BJ (cell line): ENCODE data around the gene CLDN1. TPM values are rescaled to one million over a fixed set of nuclear protein-coding genes. Genes with fewer than 3 reads are reported as not detected.

Experiments
- CTCF ChIA-PET: fragments of 350-600 bp; formaldehyde crosslinking; extraction: SDS; loops from one replicate; lab custom pipeline; 2021; ENCODE audit warnings: antibody characterized with exemption, inconsistent platforms; lab: Yijun Ruan, JAX
- POLR2A ChIA-PET: fragments of 300-600 bp; sonication (Branson Sonifier 250); formaldehyde crosslinking; extraction: SDS; loops from one replicate; lab custom pipeline; 2021; ENCODE audit warnings: antibody characterized with exemption; lab: Charles Lee
- DNase-seq: peaks from one replicate; pipeline ENCODE4 v3.0.0-alpha.2; 2011; ENCODE audit warnings: low read depth
- H3K27me3 ChIP-seq: 2 replicates; pipeline ENCODE4 v1.6.0; 2011; ENCODE audit warnings: low read length; ENCODE audit not compliant: control insufficient read depth, insufficient read depth
- H3K36me3 ChIP-seq: 2 replicates; pipeline ENCODE4 v1.5.1; 2011; ENCODE audit warnings: low read length; ENCODE audit not compliant: control insufficient read depth, insufficient read depth
- H3K4me3 ChIP-seq: 2 replicates; pipeline ENCODE4 v1.5.1; 2011; ENCODE audit warnings: low read depth, mild to moderate bottlenecking, control low read depth, low read length
- polyA plus RNA-seq: library from polyadenylated mRNA; depleted of rRNA; stranded (reverse); fragments of >200 nt; gene quantifications from 2 replicates; pipeline ENCODE4 v1.2.3, GENCODE V29; 2011
- TF ChIP-seq, protein P1 (sequence below): IDR thresholded peaks from 2 replicates; pipeline ENCODE4 v1.5.1; 2011; ENCODE audit warnings: low read depth, mild to moderate bottlenecking, control low read depth, inconsistent platforms, low read length, moderate library complexity; ENCODE audit not compliant: insufficient read depth

Gene CLDN1
- polyA plus RNA-seq, 1 experiment, result 1.3 TPM

GRCh38 chr3:190325923-190326322 lies 3.7 kb upstream of the CLDN1 start:
- ChIA-PET CTCF (interaction anchor here (0.5 to 7.1 kb wide), 10 partner anchors 11 to 365 kb away, joined by 3 to 109 read pairs (median 4); no protein-coding TSS in a partner anchor), POLR2A (interaction anchor here (0.6 kb wide), 1 partner anchor 1944 kb away, joined by 3 read pairs; no protein-coding TSS in a partner anchor)
- DNase-seq, result no peak

DNA sequence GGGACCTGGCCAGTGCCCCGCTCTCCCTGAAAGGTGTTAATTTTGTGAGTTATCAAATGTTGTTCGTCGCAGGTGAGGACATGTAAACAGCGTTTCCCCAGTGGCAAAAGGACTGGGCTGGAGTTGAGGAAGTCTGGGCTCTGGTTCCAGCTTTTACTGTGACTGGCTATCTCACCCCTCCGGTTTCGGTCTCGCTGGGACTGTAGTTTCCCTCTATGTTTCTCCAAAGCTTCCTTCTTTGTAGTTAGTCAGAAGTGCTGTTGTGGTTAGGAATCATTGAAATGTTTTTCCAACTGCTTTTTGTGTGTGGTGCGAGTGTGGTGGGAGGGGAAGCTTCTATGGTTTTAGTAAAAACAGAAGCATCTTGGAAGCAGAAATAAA lies 990 bp upstream of the CLDN1 start:
- TF ChIP-seq, protein P1, sequence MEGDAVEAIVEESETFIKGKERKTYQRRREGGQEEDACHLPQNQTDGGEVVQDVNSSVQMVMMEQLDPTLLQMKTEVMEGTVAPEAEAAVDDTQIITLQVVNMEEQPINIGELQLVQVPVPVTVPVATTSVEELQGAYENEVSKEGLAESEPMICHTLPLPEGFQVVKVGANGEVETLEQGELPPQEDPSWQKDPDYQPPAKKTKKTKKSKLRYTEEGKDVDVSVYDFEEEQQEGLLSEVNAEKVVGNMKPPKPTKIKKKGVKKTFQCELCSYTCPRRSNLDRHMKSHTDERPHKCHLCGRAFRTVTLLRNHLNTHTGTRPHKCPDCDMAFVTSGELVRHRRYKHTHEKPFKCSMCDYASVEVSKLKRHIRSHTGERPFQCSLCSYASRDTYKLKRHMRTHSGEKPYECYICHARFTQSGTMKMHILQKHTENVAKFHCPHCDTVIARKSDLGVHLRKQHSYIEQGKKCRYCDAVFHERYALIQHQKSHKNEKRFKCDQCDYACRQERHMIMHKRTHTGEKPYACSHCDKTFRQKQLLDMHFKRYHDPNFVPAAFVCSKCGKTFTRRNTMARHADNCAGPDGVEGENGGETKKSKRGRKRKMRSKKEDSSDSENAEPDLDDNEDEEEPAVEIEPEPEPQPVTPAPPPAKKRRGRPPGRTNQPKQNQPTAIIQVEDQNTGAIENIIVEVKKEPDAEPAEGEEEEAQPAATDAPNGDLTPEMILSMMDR, result no peak
- H3K27me3 ChIP-seq, result no peaks in the 10 kb centered on the region
- no peak for DNase-seq
- CTCF ChIA-PET, result interaction anchor here (0.7 to 7.1 kb wide), 28 partner anchors 10 to 507 kb away, joined by 3 to 109 read pairs (median 6); no protein-coding TSS in a partner anchor
- POLR2A ChIA-PET, result no interaction called here
- no peaks in the 10 kb centered on the region for H3K36me3 ChIP-seq
- no peak overlapping the region for H3K4me3 ChIP-seq

More at GRCh38 chr3:190325923-190326322, 3.7 kb upstream of the CLDN1 start:
- Histone ChIP-seq H3K27me3 (no peaks in the 10 kb centered on the region), H3K4me3 (no peak overlapping the region), H3K36me3 (no peaks in the 10 kb centered on the region)
- TF ChIP-seq, protein P1, result no peak

- ChIA-PET POLR2A (no interaction called here), CTCF (interaction anchor here (0.6 to 7.1 kb wide), 45 partner anchors 8 to 506 kb away, joined by 3 to 109 read pairs (median 4); no protein-coding TSS in a partner anchor)
- no peaks in the 10 kb centered on the region for H3K36me3 ChIP-seq
- H3K4me3 ChIP-seq, result peak overlapping the region; percentile 61; the same call in 1 of the 2 replicates
- TF ChIP-seq, protein P1, result no peak
- H3K27me3 ChIP-seq, result no peaks in the 10 kb centered on the region
- no peak for DNase-seq
Observed at GRCh38 chr3:190322604-190323245, 479 bp upstream of the CLDN1 start.

DNA sequence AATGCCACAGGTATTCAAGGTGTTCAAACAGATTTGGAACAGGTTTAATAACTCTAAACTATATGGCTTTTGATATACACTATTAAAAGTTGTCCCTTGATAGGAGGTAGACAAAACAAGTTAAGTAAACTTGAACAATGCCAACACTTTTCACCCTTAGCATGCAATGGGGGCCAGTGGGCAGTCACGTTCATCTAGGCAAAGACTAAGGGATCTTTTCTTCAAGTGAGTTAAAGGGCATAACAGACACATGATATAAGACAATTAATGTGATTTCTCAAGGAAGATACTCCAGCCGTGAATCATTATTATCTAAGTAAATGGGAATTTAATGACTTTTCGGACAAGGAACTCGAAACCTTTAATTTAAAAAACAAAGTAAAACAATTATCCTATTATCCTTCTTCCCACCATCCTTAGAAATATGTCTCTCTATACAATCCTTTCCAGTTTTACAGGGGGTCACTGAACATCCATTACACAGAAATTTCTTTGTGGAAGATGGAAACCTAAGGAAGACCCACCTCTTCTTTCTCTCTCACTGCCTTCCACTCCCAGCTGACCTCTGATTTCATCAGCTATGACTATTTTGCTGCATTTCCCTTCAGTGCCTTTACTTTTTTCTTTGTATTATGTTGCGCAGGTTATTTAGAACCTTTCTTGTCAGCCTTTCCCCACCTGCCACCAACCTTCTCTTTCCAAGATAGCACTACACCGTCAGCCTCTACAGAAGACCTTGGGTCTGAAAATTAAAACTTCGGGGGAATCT lies 1.5 kb downstream of the CLDN1 start:
- Histone ChIP-seq H3K4me3 (no peak overlapping the region), H3K27me3 (no peaks in the 10 kb centered on the region), H3K36me3 (no peaks in the 10 kb centered on the region)
- TF ChIP-seq, protein P1, result no peak
- DNase-seq, result no peak
- CTCF ChIA-PET, result interaction anchor here (0.7 to 7.1 kb wide), 8 partner anchors 17 to 359 kb away, joined by 3 to 109 read pairs (median 19); no protein-coding TSS in a partner anchor
- POLR2A ChIA-PET, result no interaction called here

- Histone ChIP-seq H3K27me3 (no peaks in the 10 kb centered on the region), H3K36me3 (no peaks in the 10 kb centered on the region), H3K4me3 (no peak overlapping the region)
- ChIA-PET CTCF (interaction anchor here (2.1 kb wide), 1 partner anchor 94 kb away, joined by 10 read pairs; no protein-coding TSS in a partner anchor), POLR2A (no interaction called here)
- TF ChIP-seq, protein P1, result no peak
- no peak for DNase-seq
Observed at GRCh38 chr3:190319660-190320059, 2.6 kb downstream of the CLDN1 start.
